HepG2 (cell line): ENCODE measurements around the gene ANKDD1A. TPM values are rescaled to one million over a fixed set of nuclear protein-coding genes. Genes with fewer than 3 reads are reported as not detected.

Source experiments
- NCOR1 ChIP-seq: fragments of 200-600 bp; sonication (generic); IDR thresholded peaks from 2 replicates; pipeline ENCODE4 v1.7.0; 2017; ENCODE audit warnings: antibody characterized with exemption, low read length, borderline replicate concordance
- NFE2L2 ChIP-seq: fragments of 150-350 bp; IDR thresholded peaks from 2 replicates; pipeline ENCODE4 v1.6.1; 2014; ENCODE audit warnings: low read length
- SNAPC2 ChIP-seq: sonication (generic); formaldehyde crosslinking; IDR thresholded peaks from 2 replicates; pipeline ENCODE4 v1.8.1; 2022; ENCODE audit warnings: mild to moderate bottlenecking, missing genetic modification reagents
- SP2 ChIP-seq: sonication (generic); formaldehyde crosslinking; IDR thresholded peaks from 2 replicates; pipeline ENCODE4 v1.5.1; 2020; ENCODE audit warnings: mild to moderate bottlenecking, missing genetic modification reagents
- TFDP1 ChIP-seq: IDR thresholded peaks from 2 replicates; pipeline ENCODE4 v1.6.1; 2016; ENCODE audit warnings: missing compliant biosample characterization, missing genetic modification reagents, borderline replicate concordance
- ZNF609 ChIP-seq: sonication (generic); formaldehyde crosslinking; IDR thresholded peaks from 2 replicates; pipeline ENCODE4 v1.4.0; 2020; ENCODE audit warnings: mild to moderate bottlenecking, missing genetic modification reagents, borderline replicate concordance
- ZNF761 ChIP-seq: sonication (generic); formaldehyde crosslinking; conservative IDR thresholded peaks from 2 replicates; pipeline ENCODE4 v1.4.0; 2020; ENCODE audit warnings: mild to moderate bottlenecking, missing genetic modification reagents
- polyA plus RNA-seq, 8 experiments: library from polyadenylated mRNA; depleted of rRNA in 3 of 8; stranded (reverse) in 7 of 8; unstranded in 1 of 8; fragments of >200 nt; fragmentation: Illumina TruSeq in 4 of 8; extraction: Trizol in 4 of 8; gene quantifications; 2 replicates each; pipeline versions ENCODE4 v1.2.1 to v1.2.3, GENCODE V29; 2011 to 2016; ENCODE audit warnings: low read depth in 4 of 8, missing spikeins in 1 of 8, mixed read lengths in 1 of 8; ENCODE audit not compliant: insufficient read depth in 1 of 8
- total RNA-seq, 5 experiments: library from RNA; depleted of rRNA; stranded (reverse); fragments of >200 nt; fragmentation: Illumina TruSeq; extraction: Trizol; gene quantifications; 2 replicates each; pipeline ENCODE4 v1.2.3, GENCODE V29; 2016; ENCODE audit warnings: low read depth in 1 of 5
- TF ChIP-seq, protein P1 (sequence below): sonication (generic); formaldehyde crosslinking; IDR thresholded peaks from 2 replicates; pipeline ENCODE4 v1.4.0; 2020; ENCODE audit warnings: missing genetic modification reagents

Gene ANKDD1A
- total and polyA plus RNA-seq, 2 of the 13 experiments (the other 11 are each of a cell fraction or from before 2014, with no cell fraction given) = 0.11 to 0.48 TPM

GRCh38 chr15:64989416-64990167 is 77.9 kb downstream of the ANKDD1A start, which contains the start of gene SPG21 (continued):
- TF ChIP-seq, protein P1, sequence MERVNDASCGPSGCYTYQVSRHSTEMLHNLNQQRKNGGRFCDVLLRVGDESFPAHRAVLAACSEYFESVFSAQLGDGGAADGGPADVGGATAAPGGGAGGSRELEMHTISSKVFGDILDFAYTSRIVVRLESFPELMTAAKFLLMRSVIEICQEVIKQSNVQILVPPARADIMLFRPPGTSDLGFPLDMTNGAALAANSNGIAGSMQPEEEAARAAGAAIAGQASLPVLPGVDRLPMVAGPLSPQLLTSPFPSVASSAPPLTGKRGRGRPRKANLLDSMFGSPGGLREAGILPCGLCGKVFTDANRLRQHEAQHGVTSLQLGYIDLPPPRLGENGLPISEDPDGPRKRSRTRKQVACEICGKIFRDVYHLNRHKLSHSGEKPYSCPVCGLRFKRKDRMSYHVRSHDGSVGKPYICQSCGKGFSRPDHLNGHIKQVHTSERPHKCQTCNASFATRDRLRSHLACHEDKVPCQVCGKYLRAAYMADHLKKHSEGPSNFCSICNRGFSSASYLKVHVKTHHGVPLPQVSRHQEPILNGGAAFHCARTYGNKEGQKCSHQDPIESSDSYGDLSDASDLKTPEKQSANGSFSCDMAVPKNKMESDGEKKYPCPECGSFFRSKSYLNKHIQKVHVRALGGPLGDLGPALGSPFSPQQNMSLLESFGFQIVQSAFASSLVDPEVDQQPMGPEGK (CRISPR knock-in tag) = peak; percentile 83
- no peak; the same call in 1 of the 2 replicates for TF ChIP-seq ZNF609 (CRISPR knock-in tag)
- no peak for TF ChIP-seq SNAPC2 (CRISPR knock-in tag)
- TF ChIP-seq TFDP1 = 0 out of 2 replicates have a peak, but pooled peaks have one; percentile 59
- TF ChIP-seq NCOR1 = no peak
- no peak for TF ChIP-seq ZNF761 (CRISPR knock-in tag)
- TF ChIP-seq NFE2L2 = no peak
- TF ChIP-seq SP2 = no peak
